Measurements from ENCODE around the gene TRAF2. TPM values are rescaled to one million over a fixed set of nuclear protein-coding genes. Genes with fewer than 3 reads are reported as not detected.

TRAF2 gene
- total RNA-seq, 2 experiments from 2014 or later = 43.6 to 45.7 TPM

GRCh38 chr9:136957461-136957860 lies 71.1 kb downstream of the TRAF2 start:
- POLR2A ChIA-PET = no interaction called here
- Mint-ChIP-seq H3K36me3 (ENCODE audit: low read depth) (no peaks in the 10 kb centered on the region), H3K9me3 (peaks cover 7% of the 10 kb centered on the region), H3K4me1 (peaks cover 18% of the 10 kb centered on the region), H3K27ac (no peak overlapping the region), H3K27me3 (no peaks in the 10 kb centered on the region), H3K4me3 (no peak overlapping the region)
- CTCF ChIA-PET = no interaction called here
- DNase-seq = no peak

GRCh38 chr9:136957901-136958300 lies 71.6 kb downstream of the TRAF2 start:
- DNase-seq = no peak
- no peaks in the 10 kb centered on the region for H3K27me3 Mint-ChIP-seq
- H3K9me3 Mint-ChIP-seq = peaks cover 7% of the 10 kb centered on the region
- peaks cover 23% of the 10 kb centered on the region for H3K4me1 Mint-ChIP-seq
- ChIA-PET CTCF (interaction anchor here (1.1 kb wide), 1 partner anchor 72 kb away, joined by 3 read pairs; no protein-coding TSS in a partner anchor), POLR2A (no interaction called here)
- H3K36me3 Mint-ChIP-seq (ENCODE audit: low read depth) = no peaks in the 10 kb centered on the region
- no peak overlapping the region for H3K27ac Mint-ChIP-seq
- no peak overlapping the region for H3K4me3 Mint-ChIP-seq

GRCh38 chr9:136958473-136958872 lies 72.2 kb downstream of the TRAF2 start:
- Mint-ChIP-seq H3K27ac (no peak overlapping the region), H3K4me1 (peaks cover 28% of the 10 kb centered on the region), H3K27me3 (no peaks in the 10 kb centered on the region), H3K36me3 (ENCODE audit: low read depth) (no peaks in the 10 kb centered on the region), H3K9me3 (peaks cover 7% of the 10 kb centered on the region), H3K4me3 (no peak overlapping the region)
- ChIA-PET CTCF (interaction anchor here (1.1 kb wide), 1 partner anchor 71 kb away, joined by 3 read pairs; no protein-coding TSS in a partner anchor), POLR2A (interaction anchor here (3.6 kb wide), 1 partner anchor 11 kb away, joined by 19 read pairs; no protein-coding TSS in a partner anchor)
- DNase-seq = no peak

GRCh38 chr9:136958898-136959850 lies 72.9 kb downstream of the TRAF2 start:
- Mint-ChIP-seq H3K27ac (peak overlapping the region; percentile 91), H3K4me1 (peaks cover 30% of the 10 kb centered on the region), H3K9me3 (peaks cover 7% of the 10 kb centered on the region), H3K27me3 (no peaks in the 10 kb centered on the region), H3K36me3 (ENCODE audit: low read depth) (no peaks in the 10 kb centered on the region), H3K4me3 (no peak overlapping the region)
- DNase-seq = no peak
- POLR2A ChIA-PET = interaction anchor here (0.6 to 7.9 kb wide), 8 partner anchors 8 to 282 kb away, joined by 3 to 70 read pairs (median 3); partner anchors contain the start of genes PTGDS and TUBB4B
- CTCF ChIA-PET = interaction anchor here (0.8 to 1.3 kb wide), 5 partner anchors 11 to 76 kb away, joined by 3 to 8 read pairs (median 3); no protein-coding TSS in a partner anchor

- ChIA-PET CTCF (interaction anchor here (1.0 to 1.3 kb wide), 4 partner anchors 12 to 16 kb away, joined by 3 to 8 read pairs (median 6); no protein-coding TSS in a partner anchor), POLR2A (interaction anchor here (0.6 to 7.9 kb wide), 7 partner anchors 9 to 280 kb away, joined by 3 to 70 read pairs (median 3); partner anchors contain the start of genes PAXX, PTGDS and TUBB4B)
- H3K4me1 Mint-ChIP-seq = peaks cover 38% of the 10 kb centered on the region
- DNase-seq = peak; percentile 58
- no peaks in the 10 kb centered on the region for H3K27me3 Mint-ChIP-seq
- peak overlapping the region; percentile 30 for H3K4me3 Mint-ChIP-seq
- peak overlapping the region; percentile 91 for H3K27ac Mint-ChIP-seq
- H3K36me3 Mint-ChIP-seq (ENCODE audit: low read depth) = no peaks in the 10 kb centered on the region
- H3K9me3 Mint-ChIP-seq = peaks cover 7% of the 10 kb centered on the region
Observed at GRCh38 chr9:136960212-136960937, 74.1 kb downstream of the TRAF2 start.

GRCh38 chr9:136960938-136961275 lies 74.6 kb downstream of the TRAF2 start:
- ChIA-PET CTCF (interaction anchor here (1.1 to 2.4 kb wide), 2 partner anchors 13 to 15 kb away, joined by 3 to 7 read pairs; no protein-coding TSS in a partner anchor), POLR2A (interaction anchor here (1.0 to 7.9 kb wide), 5 partner anchors 9 to 75 kb away, joined by 3 to 70 read pairs (median 7); partner anchors contain the start of genes PAXX and PTGDS)
- Mint-ChIP-seq H3K27me3 (peaks cover 2% of the 10 kb centered on the region), H3K36me3 (ENCODE audit: low read depth) (no peaks in the 10 kb centered on the region), H3K27ac (no peak overlapping the region), H3K4me1 (peaks cover 43% of the 10 kb centered on the region), H3K4me3 (no peak overlapping the region), H3K9me3 (peaks cover 7% of the 10 kb centered on the region)
- DNase-seq = no peak

- ChIA-PET POLR2A (interaction anchor here (1.0 to 7.9 kb wide), 5 partner anchors 10 to 74 kb away, joined by 3 to 70 read pairs (median 7); partner anchors contain the start of gene PTGDS), CTCF (interaction anchor here (1.3 to 2.4 kb wide), 2 partner anchors 10 to 14 kb away, joined by 3 to 7 read pairs; no protein-coding TSS in a partner anchor)
- H3K27ac Mint-ChIP-seq = no peak overlapping the region
- no peaks in the 10 kb centered on the region for H3K36me3 Mint-ChIP-seq (ENCODE audit: low read depth)
- no peak overlapping the region for H3K4me3 Mint-ChIP-seq
- H3K27me3 Mint-ChIP-seq = peaks cover 2% of the 10 kb centered on the region
- peaks cover 49% of the 10 kb centered on the region for H3K4me1 Mint-ChIP-seq
- H3K9me3 Mint-ChIP-seq = peaks cover 3% of the 10 kb centered on the region
- DNase-seq = no peak
Observed at GRCh38 chr9:136961279-136962065, 75.2 kb downstream of the TRAF2 start.

GRCh38 chr9:136962163-136962562 lies 75.8 kb downstream of the TRAF2 start:
- H3K27me3 Mint-ChIP-seq = peaks cover 2% of the 10 kb centered on the region
- H3K4me3 Mint-ChIP-seq = no peak overlapping the region
- ChIA-PET CTCF (interaction anchor here (1.3 to 2.4 kb wide), 2 partner anchors 11 to 14 kb away, joined by 3 to 7 read pairs; no protein-coding TSS in a partner anchor), POLR2A (interaction anchor here (1.0 to 7.9 kb wide), 3 partner anchors 11 to 17 kb away, joined by 3 to 70 read pairs (median 3); partner anchors contain the start of gene PTGDS)
- no peak for DNase-seq
- H3K27ac Mint-ChIP-seq = no peak overlapping the region
- H3K9me3 Mint-ChIP-seq = no peaks in the 10 kb centered on the region
- H3K4me1 Mint-ChIP-seq = peaks cover 50% of the 10 kb centered on the region
- no peaks in the 10 kb centered on the region for H3K36me3 Mint-ChIP-seq (ENCODE audit: low read depth)

- ChIA-PET CTCF (interaction anchor here (1.3 to 2.4 kb wide), 2 partner anchors 11 to 15 kb away, joined by 3 to 7 read pairs; no protein-coding TSS in a partner anchor), POLR2A (interaction anchor here (1.0 to 7.9 kb wide), 3 partner anchors 11 to 16 kb away, joined by 3 to 70 read pairs (median 3); partner anchors contain the start of gene PTGDS)
- H3K36me3 Mint-ChIP-seq (ENCODE audit: low read depth) = no peaks in the 10 kb centered on the region
- peaks cover 51% of the 10 kb centered on the region for H3K4me1 Mint-ChIP-seq
- H3K9me3 Mint-ChIP-seq = no peaks in the 10 kb centered on the region
- H3K27me3 Mint-ChIP-seq = peaks cover 2% of the 10 kb centered on the region
- peak overlapping the region; percentile 78 for H3K27ac Mint-ChIP-seq
- no peak overlapping the region for H3K4me3 Mint-ChIP-seq
- no peak for DNase-seq
Observed at GRCh38 chr9:136962701-136963248, 76.5 kb downstream of the TRAF2 start.

- ChIA-PET CTCF (interaction anchor here (2.4 kb wide), 1 partner anchor 15 kb away, joined by 7 read pairs; no protein-coding TSS in a partner anchor), POLR2A (interaction anchor here (1.0 to 7.9 kb wide), 2 partner anchors 12 to 15 kb away, joined by 3 to 70 read pairs; partner anchors contain the start of gene PTGDS)
- Mint-ChIP-seq H3K27me3 (peaks cover 2% of the 10 kb centered on the region), H3K4me1 (peaks cover 51% of the 10 kb centered on the region), H3K36me3 (ENCODE audit: low read depth) (no peaks in the 10 kb centered on the region), H3K9me3 (no peaks in the 10 kb centered on the region), H3K4me3 (no peak overlapping the region), H3K27ac (peak overlapping the region; percentile 78)
- DNase-seq = no peak
Observed at GRCh38 chr9:136963341-136963740, 77.0 kb downstream of the TRAF2 start.

- no peak overlapping the region for H3K4me3 Mint-ChIP-seq
- ChIA-PET CTCF (interaction anchor here (1.2 kb wide), 1 partner anchor 12 kb away, joined by 7 read pairs; no protein-coding TSS in a partner anchor), POLR2A (interaction anchor here (0.6 to 7.9 kb wide), 5 partner anchors 9 to 33 kb away, joined by 3 to 70 read pairs (median 4); partner anchors contain the start of genes CLIC3, FBXW5 and PTGDS)
- H3K36me3 Mint-ChIP-seq (ENCODE audit: low read depth) = no peaks in the 10 kb centered on the region
- peaks cover 2% of the 10 kb centered on the region for H3K27me3 Mint-ChIP-seq
- peaks cover 51% of the 10 kb centered on the region for H3K4me1 Mint-ChIP-seq
- DNase-seq = no peak
- H3K27ac Mint-ChIP-seq = no peak overlapping the region
- no peaks in the 10 kb centered on the region for H3K9me3 Mint-ChIP-seq
Observed at GRCh38 chr9:136963751-136964150, 77.4 kb downstream of the TRAF2 start.
